HG02870 (cell line): ENCODE results near the gene MAPK13.
"Not testable (repeated sequence)": the region's sequence is repeated elsewhere in the genome, so short reads cannot be mapped to it uniquely, and the experiment has no call there.

ENCODE experiments used
- ATAC-seq: cut with Tn5 transposase; IDR thresholded peaks from one replicate; pipeline ENCODE4 v1.9.1; 2021; ENCODE audit warnings: mild to moderate bottlenecking, moderate library complexity; ENCODE audit not compliant: unreplicated experiment

Gene MAPK13

GRCh38 chr6:36114798-36115408, 15.4 kb upstream of the MAPK13 start:
- no peak for ATAC-seq

DNA sequence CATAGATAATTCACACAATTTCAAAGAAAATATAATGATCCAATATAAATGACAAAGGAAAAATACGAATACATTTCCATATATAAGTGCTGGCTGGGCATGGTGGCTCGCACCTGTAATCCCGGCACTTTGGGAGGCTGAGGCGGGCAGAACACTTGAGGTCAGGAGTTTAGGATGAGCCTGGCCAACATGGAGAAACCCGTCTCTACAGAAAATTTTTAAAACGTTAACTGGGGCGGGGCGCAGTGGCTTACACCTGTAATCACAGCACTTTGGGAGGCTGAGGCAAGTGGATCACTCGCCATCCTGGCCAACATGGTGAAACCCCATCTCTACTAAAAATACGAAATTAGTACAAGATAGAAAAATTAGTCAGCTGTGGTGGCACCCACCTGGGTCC, 14.9 kb upstream of the MAPK13 start:
- no peak for ATAC-seq

- ATAC-seq, result no peak
These were observed 14.0 kb upstream of the MAPK13 start for GRCh38 chr6:36116066-36116864.

GRCh38 chr6:36116943-36117342, 13.4 kb upstream of the MAPK13 start:
- no peak for ATAC-seq

DNA sequence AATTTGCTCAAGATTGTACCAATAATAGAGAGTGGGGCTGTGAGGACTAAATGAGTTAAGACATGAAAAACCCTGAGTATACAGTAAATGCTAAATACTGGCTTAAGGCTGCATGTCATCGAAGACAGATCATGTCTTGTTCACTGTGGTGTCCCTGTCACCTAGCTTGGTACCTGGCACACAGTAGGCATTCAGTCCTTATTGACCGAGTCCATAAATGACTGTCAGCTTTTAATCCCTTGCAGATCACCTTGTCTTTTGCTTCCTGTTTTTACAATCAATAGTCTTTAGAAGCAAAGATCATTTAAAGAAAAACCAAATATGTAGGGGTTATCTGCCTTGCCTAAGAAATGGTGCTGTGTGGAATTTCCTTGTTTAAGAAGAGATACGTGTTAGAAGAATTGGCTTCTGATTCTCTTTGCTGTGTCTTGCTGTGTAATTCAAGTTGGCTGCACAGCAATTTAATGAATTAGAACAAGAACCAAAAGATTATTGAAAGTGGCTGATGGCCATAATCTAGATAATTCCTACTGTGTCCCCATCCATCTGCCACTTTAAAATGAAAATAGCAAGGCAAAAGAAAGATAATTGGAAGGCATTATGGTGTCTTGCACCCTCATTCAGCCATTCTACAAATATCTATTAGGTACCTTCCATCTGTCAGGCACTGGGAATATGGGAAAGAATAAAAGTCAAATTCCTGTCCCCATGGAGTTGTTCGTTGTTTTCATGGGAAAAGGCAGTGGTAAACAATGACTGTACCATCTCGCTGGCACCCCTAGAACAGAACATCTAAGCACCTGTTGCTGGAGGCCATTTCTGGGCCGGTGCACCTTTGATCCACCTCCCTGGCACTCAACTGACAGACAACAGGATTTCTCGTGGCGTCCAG, 12.4 kb upstream of the MAPK13 start:
- ATAC-seq, result no peak

DNA sequence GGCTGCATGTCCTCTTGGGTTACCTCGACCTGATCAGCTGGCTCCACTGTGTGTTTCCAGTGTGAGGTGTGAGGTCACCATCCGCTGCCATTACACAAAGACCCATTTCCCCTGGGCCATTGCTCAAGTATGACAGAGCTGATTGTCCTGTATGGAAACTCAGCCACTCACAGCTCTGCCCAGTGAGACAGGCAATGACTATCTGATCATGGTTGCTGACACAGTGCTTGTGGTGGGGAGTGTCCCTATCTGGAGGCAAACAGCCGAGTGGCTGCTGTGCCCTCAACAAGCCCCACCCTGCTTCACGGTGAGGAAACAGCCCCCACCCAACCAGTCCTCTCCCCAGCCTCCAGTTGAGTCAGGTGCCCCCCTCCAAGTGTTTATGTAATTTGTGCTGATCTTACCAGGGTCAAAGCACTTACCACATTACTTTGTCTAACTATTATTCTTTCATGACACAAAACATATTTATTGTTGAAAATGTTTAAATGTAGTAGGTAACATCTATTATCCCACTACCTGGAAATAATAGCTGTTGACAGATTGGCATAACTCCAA, 11.7 kb upstream of the MAPK13 start:
- ATAC-seq, result no peak

DNA sequence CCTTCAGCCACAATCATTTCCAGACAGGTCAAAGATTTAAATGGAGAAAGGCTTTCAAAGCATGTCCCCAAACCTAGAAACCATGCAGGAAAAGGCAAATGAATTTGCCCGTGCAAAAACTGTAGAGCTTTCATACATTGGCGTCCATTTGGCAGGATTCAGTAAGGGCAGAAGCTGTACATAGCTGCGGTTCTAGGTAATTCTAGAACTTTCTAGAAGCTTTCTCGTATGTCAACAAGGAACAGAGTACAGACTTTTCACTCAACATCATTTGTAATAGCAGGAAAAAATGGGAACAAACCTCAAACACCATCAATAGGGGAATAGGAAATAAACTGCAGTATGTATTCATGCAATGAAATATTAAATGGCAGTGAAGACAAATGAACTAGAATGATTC, 11.1 kb upstream of the MAPK13 start:
- ATAC-seq, result no peak

DNA sequence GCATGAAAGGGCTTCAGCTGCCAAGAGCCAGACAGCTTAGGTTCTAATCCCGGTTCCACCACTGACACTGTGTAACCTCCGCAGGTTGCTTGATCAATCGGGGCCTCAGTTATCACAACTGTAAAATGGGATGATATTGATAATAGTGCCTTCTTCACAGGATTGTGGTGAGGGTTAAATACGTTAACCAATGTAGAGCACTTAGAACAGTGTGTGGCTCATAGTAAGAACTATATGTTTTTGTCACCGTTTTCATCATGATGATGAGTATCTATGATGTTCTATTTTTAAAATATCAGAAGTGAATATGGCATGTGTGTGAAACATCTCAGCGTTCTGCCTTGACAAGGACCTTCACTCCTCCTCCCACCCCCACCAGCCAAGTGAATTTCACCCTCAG, 10.3 kb upstream of the MAPK13 start:
- no peak for ATAC-seq

GRCh38 chr6:36120539-36120938, 9.8 kb upstream of the MAPK13 start:
- no peak for ATAC-seq

GRCh38 chr6:36120979-36121786, 9.1 kb upstream of the MAPK13 start:
- ATAC-seq, result no peak

DNA sequence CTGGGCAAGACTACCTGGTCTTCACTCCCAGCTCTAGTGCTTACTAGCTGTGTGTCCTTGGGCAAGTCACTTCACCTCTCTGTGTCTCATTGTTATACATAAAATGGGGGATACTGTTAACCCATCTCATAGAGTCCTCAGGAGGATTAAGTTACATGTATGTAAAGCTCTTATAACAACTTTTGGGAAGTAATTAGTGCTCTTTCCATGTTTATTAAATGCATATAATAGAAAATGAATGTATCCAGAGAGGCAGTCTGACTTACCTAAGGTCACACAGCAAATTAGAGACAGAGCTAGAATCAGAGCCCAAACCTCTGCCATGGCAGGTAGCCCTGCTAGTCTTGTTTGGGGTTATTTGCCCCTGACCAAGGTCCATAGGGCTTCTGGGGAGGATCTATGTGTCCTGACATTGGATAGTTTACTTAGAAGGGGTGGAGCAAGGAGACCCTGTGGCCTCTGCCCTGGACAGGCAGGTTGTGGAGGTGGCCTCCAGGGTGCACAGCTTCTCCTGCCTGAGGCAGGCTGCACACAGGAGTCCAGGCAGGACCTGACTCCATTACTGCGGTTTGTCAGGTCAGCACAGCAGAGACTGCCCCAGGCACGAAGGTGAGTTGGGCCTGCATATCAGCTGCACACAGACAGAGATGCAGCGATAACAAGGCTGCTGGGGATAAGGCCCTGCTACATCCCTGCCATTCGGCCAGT, 8.4 kb upstream of the MAPK13 start:
- no peak for ATAC-seq

- no peak for ATAC-seq
These were observed 7.6 kb upstream of the MAPK13 start for GRCh38 chr6:36122495-36123269.

DNA sequence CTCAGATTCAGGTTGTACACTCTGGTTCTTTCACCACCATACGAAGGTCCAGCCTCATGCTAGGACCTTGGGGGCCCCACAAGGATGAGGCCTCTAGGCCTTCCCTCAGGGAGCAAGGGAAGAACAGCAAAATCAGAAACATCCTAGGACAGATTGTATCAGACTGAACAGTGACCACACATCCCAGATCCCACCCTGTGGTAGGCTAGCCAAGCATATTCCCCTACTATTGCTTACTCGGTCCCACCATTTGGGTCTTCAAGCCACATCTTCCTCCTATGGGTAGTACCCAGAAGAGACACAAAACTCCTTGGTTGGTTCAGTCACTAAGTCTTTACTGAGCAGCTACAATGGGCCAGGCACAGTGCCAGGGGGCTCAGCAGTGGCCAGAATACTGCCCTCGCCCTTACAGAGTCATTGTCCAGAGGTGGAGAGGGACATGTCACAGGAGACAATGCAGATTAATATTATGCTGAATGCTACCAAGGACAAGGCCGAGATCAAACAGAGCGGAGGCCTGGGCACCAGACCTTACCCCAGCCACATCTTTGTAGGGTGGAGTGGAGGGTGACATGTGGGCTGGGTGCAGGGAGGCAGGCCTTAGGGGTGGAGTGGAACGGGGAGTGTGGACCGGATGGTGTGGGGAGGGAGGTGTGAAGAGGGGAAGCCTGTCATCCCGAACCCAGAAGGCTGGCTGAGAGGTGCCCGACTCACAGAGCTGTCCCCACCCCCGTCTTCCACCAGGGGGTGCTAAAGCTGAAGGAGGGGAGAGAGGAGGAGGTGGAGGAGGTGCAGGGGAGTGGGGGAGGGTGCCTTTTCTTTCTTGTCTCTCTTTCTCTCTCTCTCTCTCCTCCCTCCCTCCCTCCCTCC, 6.8 kb upstream of the MAPK13 start:
- ATAC-seq, result no peak

DNA sequence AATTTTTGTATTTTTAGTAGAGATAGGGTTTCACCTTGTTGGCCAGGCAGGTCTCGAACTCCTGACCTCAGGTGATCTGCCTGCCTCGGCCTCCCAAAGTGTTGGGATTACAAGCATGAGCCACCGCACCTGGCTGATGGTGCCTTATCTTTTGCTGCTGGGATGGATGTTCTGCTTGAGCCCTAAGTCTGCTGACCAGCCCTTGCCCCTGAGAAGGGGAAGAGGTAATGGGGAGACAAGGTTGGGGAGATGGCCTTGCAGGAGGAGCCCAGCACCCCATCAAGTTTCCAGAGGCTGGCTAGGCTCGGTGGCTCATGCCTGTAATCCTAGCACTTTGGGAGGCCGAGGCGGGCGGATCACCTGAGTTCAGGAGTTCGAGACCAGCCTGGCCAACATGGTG, 6.0 kb upstream of the MAPK13 start:
- not testable (repeated sequence) for ATAC-seq

DNA sequence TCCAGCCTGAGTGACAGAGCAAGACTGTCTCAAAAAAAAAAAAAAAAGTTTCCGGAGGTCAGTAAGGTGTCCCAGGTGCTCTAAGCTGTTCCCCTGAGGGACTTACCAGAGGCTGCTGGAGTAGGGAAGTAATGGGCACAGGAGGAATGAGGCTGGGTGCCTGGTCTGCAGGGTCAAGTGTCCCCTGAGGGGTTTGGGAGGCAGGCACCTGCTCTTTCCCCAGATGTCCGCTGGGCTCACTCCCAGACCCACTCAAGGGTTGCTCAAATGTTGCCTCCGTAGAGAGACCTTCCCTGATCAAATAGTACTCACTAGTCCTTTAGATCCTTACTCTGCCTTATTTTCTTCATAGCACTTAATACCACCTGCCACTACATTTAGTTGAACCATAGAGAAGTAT, 5.4 kb upstream of the MAPK13 start:
- ATAC-seq, result no peak

DNA sequence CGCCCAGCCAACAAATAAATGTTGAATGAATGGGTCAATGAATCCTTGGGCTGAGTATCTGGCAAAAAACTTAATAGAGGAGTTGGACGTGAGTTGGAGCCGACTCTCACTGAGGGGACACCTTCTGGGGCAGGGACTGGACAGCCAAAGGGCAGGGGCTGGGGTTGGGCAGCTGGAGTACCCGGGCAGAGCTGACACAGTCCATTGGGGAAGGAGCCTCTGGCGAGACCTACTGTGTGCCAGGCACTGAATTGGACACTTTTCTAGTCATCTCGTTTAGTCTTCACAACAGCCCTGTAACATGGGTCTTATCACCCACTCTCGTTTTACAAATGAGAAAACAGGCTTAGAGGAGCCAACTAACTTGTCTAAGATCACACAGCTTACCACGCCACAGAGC, 4.7 kb upstream of the MAPK13 start:
- ATAC-seq, result no peak

GRCh38 chr6:36126121-36126520, 4.2 kb upstream of the MAPK13 start:
- no peak for ATAC-seq
